ENCODE measurements around the gene MDM1.

DNA sequence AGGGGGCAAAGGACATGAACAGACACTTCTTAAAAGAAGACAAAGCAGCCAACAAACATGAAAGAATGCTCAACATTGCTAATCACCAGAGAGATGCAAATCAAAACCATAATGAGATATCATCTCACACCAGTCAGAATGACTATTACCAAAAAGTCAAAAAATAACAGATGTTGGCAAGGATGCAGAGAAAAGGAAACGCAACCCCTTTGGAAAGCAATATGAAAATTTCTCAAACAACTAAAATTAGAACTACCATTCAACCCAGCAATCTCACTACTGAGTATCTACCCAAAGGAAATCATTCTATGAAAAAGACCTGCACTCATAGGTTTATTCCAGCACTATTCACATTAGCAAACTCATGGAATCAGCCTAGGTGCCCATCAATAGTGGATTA lies 25.6 kb downstream of the MDM1 start:
- TF ChIP-seq, protein P1, sequence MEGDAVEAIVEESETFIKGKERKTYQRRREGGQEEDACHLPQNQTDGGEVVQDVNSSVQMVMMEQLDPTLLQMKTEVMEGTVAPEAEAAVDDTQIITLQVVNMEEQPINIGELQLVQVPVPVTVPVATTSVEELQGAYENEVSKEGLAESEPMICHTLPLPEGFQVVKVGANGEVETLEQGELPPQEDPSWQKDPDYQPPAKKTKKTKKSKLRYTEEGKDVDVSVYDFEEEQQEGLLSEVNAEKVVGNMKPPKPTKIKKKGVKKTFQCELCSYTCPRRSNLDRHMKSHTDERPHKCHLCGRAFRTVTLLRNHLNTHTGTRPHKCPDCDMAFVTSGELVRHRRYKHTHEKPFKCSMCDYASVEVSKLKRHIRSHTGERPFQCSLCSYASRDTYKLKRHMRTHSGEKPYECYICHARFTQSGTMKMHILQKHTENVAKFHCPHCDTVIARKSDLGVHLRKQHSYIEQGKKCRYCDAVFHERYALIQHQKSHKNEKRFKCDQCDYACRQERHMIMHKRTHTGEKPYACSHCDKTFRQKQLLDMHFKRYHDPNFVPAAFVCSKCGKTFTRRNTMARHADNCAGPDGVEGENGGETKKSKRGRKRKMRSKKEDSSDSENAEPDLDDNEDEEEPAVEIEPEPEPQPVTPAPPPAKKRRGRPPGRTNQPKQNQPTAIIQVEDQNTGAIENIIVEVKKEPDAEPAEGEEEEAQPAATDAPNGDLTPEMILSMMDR (IDR thresholded peaks at IDR 0.05): no peak
- no peak for TF ChIP-seq POLR2AphosphoS5 (IDR thresholded peaks at IDR 0.05)
